GM18502 (cell line): ENCODE measurements around the gene NCOA7.
"Not testable (repeated sequence)": the region's sequence is repeated elsewhere in the genome, so short reads cannot be mapped to it uniquely, and the experiment has no call there.

Experiments
- ATAC-seq: cut with Tn5 transposase; IDR thresholded peaks from one replicate; pipeline ENCODE4 v1.9.1; 2021; ENCODE audit warnings: mild to moderate bottlenecking; ENCODE audit not compliant: unreplicated experiment, poor library complexity

NCOA7 gene

DNA sequence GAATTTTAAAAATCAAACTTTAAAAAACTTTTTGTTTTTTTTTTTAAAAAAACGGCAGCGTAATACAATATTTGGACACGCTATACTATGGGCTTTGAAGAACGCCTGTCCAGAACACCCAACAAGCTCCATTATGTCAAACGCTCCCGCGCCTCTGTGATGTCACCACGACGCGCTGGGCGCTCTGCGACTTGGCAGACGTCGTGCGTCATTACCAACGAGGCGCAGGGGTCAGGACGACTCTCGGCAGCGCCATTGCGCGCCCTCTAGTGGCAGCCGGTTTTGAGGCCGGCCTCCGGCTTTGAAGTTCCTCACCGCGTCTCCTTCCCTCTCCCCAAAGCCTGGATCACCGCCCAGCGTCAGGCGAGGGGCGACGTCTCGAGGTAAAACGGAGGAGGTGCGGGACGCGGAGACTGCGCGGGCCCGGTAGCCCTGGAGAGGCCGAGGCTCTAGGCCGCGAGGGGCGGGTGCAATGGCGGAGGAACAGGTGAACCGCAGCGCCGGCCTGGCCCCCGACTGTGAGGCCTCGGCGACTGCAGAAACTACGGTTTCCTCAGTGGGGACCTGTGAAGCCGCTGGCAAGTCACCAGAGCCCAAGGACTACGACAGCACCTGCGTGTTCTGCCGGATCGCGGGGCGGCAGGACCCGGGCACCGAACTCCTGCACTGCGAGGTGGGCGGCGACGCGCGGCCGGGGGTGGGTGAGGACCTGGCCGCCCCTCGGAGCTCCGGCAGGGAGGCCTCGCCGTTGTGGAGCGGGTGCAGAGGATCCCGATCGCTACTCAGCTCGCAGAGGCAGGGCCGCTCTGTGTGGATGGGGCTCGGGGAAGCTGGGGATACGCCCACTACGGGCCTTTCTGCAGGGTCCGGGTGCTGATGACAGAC lies 166.0 kb downstream of the NCOA7 start, which contains the start of gene HINT3:
TSS of gene HINT3 (plus strand) at position 265 of the 885 bp plus-strand sequence. CDS start at position 473, 208 bp downstream.
- ATAC-seq = peak; percentile 92

DNA sequence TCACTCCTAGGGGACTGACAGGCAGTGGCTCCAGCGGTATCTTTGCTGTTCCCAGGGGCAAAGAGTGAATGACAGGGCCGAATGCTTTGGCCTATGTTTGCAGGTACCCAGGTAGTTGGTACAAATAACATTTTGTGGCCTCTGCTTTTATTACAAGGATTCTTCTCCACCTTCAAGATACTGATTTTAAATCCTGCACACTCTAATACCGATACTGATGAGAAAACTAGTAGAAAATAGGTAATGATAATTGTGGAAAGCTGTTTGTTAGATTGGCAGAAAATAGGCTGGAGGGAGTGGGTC lies 166.6 kb downstream of the NCOA7 start:
- no peak for ATAC-seq

DNA sequence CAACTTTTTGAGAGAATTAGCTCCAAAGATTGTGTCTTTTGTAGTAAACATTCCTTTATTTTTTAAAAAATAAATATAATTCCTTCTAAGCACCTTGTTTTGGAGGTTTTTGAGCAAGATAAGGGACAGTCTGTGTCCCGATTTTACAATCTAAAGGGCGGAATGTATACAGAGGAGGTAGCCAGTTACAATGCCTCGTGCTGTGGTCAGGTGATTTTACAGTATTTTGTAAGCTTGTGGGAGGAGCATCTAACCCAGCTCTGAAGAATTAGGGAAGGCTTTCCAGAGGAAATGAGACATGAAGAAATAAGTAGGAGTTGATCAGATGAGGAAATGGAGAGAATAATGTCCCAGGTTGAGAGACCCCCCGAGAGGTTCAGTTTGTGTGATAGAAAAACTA lies 167.1 kb downstream of the NCOA7 start:
- ATAC-seq = no peak

DNA sequence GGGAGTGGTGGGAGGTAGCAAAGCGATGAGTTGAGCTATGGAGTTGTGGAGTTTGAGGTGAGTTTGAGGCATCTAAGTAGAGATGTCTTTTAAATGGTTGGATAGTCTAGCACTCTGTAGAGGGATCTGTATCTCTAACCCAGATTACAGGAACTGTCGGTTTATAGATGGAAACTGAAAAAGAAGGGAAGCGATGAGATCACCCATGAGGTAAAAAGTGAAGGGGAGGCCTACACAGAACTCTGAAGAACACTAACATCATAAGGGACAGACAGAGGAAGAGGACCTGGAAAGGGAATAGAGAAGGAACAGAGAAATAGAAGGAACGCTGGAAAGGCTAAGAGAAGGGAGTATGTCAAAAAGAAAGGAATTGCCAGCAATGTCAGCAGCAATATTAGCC lies 168.3 kb downstream of the NCOA7 start:
- no peak for ATAC-seq

DNA sequence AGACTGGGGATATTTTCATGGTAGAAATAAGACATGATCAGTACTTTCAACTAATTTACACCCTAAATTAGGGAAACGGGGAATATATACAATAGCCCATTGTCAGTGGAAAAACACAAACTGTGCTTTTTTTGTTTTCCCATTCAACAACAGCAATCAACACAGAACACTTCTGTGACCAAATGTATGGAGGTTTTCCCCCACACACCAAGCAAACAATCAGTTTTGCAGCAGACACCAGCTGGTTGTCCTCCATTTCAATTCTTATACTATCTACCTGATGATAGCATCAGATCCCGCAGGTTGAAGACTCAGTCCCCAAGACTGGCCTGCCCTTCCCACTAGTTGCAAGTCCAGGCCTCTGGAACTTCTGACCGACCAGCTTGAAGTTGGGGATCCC lies 170.4 kb downstream of the NCOA7 start:
- no peak for ATAC-seq

DNA sequence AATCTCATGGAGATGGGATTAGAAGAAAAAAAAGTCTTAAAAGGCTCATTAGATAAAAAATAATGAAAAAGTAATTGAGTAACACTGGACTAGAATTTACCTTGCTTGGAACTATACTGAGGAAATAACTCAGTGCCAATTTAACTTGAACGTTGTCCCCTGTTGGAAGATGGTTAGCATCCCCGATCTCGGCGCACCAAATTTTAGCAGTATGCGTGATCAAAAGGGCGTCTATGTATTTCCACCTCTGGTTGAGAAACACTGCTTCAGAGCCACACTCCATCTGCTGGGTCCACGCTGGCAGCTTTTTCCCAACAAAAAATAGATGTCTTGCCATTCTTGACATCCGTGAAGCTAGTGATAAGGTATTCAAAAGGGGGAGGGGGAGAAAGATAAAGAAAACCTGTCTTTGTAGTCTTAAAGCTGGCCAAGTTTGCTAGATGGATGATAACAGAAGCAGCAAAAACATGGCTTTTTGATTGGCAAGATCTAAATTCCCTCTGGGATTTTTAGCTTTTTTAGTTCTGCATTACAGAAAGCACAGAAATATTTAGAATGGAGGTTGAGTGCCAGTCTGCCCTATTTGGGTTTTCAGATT lies 172.2 kb downstream of the NCOA7 start:
- no peak for ATAC-seq

DNA sequence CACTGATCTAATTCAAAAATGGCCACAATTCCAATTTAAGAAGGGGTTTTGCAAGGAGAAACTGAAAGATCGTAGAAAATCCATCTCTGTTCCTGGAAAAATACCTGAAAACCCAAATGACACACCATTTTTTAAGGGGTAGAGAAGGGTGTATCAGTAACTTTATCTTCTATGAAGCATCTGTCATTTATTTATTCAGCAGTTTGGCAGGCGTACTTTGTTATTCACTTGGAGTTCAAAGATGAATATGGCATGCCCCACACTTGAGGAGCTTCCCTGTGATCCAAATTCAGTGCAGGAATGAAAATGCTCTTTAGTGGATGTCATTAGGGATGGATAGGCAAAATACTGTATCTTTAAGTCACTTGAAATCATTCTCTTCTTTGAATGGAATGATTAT lies 173.1 kb downstream of the NCOA7 start:
- no peak for ATAC-seq

DNA sequence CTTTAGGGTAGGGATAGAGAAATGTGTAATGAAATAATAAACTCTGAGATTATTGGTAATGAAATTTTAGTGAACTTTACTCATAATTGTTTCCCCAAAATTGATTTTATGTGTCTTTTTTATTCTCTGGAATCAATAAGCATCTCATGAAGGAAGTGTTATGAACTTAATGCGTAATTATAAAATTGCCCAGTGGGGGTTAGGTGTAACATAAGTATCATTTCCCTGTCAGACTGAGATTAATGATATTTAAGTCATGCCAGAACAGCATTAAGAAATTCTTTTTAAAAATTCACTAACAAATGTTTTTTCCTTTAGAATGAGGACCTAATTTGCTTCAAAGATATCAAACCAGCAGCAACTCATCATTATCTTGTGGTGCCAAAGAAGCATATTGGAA lies 175.8 kb downstream of the NCOA7 start:
- no peak for ATAC-seq

DNA sequence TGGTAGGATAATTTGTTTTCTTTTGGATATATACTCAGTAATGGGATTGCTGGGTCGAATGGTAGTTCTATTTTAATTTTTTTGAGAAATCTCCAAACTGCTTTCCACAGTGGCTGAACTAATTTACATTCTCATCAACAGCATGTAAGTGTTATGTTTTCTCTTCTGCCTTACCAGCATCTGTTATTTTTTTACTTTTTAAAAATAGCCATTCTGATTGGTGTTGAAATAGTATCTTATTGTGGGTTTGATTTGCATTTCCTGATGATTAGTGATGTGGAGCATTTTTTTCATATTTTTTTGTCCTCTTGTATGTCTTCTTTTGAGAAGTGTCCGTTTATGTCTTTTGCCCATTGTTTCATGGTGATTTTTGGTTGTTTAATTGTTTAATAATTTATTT lies 177.7 kb downstream of the NCOA7 start:
- peak; percentile 59 for ATAC-seq

DNA sequence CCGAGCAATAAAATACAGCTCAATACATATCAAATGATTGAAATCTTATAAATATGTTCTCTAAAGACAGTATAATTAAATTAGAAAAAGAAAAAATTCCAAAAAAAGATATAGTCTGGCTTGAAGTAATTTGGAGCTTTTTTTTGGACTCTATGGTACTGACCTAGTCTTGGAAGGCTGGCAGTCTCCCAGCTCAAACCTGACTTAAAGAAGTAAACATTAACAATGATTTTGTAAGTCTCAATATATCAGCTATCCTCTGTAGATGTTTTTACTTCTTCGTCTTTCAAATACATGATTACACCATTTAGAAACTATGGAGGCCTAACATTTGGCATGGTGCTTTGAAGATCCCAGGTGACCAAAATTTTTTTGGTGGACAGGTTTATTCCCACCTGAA lies 180.0 kb downstream of the NCOA7 start:
- ATAC-seq = no peak

DNA sequence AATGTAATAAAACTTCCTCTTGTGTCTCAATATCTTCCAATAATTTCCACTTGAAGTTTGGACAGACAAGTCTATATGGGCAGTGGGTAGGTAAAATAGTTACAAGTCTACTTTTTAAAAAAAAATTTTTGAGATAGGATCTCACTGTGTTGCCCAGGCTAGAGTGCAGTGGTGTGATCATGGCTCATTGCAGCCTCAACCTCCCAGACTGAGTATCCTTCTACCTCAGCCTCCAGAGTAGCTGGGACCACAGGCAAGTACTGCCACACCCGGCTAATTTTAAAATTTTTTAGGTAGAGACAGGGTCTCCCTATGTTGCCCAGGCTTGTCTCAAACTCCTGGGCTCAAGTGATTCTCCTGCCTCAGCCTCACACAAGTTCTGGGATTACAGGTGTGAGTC lies 181.7 kb downstream of the NCOA7 start:
- not testable (repeated sequence) for ATAC-seq

DNA sequence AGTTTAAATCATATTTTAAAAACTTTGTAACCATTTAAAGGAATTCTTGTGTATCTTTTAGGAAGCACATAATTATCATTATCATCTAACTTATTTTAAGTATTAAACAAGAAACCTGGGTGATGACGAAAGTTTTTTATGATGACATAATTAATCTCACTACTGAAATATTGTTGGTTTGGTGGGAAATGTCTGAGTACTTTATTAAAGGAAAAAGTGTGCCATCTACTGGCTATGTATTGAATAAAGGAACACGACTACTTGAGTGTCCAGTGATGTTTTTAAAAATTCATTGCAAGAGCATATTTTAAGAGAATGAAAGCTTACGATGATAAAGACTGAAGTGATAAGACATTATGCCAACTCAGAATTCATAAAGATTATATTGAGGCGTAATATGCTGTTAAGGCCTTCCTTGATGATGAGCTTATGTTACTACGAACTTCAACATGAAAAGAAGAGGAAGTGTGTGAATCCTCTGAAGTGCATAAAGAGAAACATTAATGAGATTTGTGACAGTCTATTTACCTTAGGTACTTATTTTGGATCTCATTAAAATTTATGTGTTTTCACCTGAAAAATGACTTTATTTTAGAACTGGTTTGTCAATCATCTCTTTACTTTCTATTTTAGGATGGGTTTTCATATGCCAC lies 183.6 kb downstream of the NCOA7 start:
- ATAC-seq = peak; percentile 85

DNA sequence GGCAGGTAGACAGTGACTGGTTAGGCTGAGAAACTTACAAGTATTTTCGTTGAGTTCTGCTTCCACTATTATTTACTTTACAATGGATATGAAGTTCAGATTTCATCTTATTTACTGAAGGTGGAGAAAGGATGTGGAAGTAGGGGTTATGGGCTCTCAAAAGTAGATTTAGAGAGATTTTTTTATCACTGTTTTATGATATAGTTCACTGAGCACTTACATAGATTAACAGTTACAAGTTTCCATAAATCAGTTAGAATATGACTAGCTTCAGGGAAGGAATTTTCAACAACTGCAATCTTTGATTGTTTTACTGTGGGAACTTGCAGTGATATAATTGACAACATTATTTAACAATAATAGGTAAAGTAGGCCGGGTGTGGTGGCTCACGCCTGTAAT lies 188.3 kb downstream of the NCOA7 start:
- no peak for ATAC-seq
